ENCODE results near the gene SLC6A6.

The SLC6A6 gene

DNA sequence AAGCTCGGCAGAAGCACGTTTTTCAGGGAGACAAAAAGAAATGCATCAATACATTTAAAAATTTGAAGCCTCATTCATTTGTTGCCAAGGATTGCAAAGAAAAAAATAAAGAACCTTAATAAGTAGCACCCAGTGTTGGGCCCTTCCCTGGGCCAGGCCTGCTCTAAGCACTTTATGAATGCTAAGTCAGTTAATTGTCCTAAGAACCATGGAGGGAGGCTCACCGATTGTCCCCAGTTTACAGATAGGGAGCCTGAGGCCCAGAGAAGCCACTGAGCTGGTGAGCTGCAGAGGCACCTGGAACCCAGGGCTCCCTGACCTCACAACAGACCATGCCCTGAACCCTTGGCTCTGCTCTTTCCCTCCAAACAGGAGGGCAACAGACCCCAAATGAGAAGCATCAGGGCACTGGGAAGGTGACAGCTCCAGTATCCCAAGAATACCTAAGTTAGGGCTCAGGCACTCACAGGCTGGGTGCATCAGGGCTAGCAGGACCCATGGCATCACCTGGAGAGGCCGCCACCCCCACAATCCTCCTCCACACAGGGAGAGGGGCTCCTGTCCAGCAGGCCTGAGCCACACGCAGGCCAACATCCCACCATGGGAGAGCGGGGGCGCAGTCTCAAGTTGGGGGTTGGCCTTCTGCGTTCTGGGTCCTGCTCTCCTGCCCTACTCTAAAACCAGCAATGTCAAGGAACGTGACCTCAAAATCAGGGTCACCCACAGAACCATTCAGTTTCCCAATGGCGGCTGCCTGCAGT, 133.8 kb downstream of the SLC6A6 start:
- DNase-seq: no peak
- in situ Hi-C loops (cut with HindIII; ENCODE audit: low pct_ligation_motif_present, low pct_unique_long_range_greater_than_20kb, low sequenced_read_pairs): no loop called here

DNA sequence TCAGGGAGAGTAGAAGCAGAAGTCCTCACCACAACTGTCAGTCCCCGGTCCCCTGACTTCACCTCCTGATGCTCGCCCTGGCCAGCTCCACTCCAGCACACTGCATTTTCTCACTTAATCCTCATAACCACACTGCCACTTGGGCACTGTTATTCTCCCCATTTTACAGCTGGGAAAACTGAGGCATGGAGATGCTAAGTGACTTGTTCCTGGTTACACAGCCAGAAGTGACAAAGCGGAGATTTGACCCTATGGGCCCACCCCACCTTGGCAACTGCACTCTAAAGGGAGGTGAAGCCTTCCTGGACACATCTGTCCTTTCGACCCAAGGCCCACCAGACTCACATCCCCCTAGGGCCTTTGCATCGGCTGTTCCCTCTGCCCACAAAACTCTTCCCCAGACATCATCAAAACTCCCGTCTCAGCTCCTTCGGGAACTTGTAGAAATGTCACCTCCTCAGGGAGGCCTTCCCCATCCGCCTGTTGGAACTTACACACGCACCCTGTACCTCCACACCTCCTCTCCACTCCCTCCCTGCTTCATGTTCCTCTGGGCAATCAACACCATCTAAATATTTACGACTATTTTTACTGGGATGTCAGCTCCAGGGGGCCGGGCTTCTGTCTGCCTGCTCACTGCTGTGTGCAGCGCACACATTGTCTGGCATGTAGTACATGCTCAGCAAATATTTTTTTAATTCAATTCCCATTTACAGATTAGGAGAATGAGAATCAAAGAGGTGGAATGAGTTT, 134.6 kb downstream of the SLC6A6 start:
- in situ Hi-C loops (cut with HindIII; ENCODE audit: low pct_ligation_motif_present, low pct_unique_long_range_greater_than_20kb, low sequenced_read_pairs): no loop called here
- DNase-seq: no peak

DNA sequence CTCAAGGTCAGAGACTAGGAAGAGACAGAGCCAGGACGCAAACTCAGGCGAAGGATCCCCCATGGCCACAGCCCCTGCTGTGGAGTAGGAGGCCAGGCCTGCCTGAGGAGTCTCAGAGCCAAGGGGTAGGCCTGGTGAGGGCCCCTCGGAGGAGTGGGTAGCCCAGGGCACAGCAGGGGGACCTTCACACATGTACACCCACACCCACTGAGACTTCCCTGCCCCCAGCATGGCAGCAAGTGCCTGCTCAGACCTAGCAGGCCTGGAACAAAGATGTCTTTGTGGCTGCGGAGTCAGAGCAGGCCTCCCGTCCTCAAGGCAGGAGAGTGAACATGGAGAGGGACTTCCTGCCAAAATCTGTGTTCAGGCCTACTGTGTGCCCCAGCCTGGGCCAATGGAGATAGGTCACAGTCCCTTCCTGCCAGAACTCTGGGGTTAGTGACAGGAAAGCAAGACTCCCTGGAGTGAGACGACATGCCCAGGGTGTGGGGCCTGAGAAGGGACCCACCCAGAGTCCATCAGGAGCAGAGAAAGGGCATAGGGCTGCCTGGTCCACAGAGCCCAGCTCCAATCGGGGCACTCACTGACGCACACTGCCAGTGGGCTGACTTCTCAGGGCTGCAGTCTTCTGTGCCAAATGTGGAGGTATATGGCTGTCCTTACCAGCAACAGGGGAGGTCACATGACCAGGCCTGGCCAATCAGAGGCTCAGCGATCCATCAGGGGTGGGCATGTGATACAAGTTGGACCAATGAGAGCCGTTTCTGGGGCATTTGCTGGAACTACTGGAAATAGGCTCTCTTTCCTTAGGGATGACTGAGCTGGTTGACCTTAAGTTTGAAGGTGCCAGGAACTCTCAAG, 135.4 kb downstream of the SLC6A6 start:
- in situ Hi-C loops (cut with HindIII; ENCODE audit: low pct_ligation_motif_present, low pct_unique_long_range_greater_than_20kb, low sequenced_read_pairs): no loop called here
- no peak for DNase-seq

DNA sequence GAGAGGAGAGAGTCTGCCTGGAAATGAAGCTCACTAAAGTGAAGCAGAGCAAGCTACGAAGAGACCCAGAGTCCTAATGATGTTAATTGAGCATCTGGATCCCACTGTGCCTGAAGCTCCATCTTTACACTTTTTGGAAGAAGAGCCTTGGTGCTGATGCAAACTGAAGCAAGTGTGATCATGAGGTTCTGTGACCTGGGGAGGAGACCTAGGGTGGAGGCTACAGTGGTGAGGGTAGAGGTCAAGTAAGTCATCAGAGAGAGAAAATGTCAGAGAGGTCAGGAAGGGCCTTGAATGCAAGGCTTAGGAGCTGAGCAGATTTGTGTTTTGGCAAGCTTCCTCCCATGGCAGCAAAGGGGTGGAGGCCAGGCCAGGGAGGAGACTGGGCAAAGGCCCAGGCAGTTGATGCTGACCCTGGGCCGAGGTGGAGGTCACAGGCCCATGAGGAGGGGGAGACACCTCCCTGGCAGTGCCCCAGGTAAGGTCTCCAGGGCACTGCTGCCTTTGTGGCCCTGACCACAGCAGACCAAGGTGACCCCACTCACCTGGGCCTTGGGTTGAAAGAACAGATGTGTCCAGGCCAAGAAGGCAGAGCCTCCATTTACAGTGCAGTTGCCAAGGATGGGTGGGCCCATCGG, 136.2 kb downstream of the SLC6A6 start:
- no peak for DNase-seq
- in situ Hi-C loops (cut with HindIII; ENCODE audit: low pct_ligation_motif_present, low pct_unique_long_range_greater_than_20kb, low sequenced_read_pairs): no loop called here

All from ACHN (cell line).